Activated T-helper 17 cell treated with anti-CD3 and anti-CD28 coated beads, Interleukin-2, amount 50 U/mL, for 72 hours (primary cell): ENCODE results near the gene FIS1. TPM values are rescaled to one million over a fixed set of nuclear protein-coding genes. Genes with fewer than 3 reads are reported as not detected.
"Not testable (repeated sequence)": the region's sequence is repeated elsewhere in the genome, so short reads cannot be mapped to it uniquely, and the experiment has no call there.

Source experiments
- ATAC-seq: fragments of 150-1000 bp; cut with Tn5 transposase; replicated peaks from 2 replicates; pipeline ENCODE4 v1.10.0; 2021; ENCODE audit warnings: mild to moderate bottlenecking, moderate library complexity
- H3K27ac Mint-ChIP-seq: one replicate; pipeline ENCODE4 v1.8.0; 2022; ENCODE audit warnings: mixed read lengths
- H3K27me3 Mint-ChIP-seq: one replicate; pipeline ENCODE4 v1.8.0; 2022; ENCODE audit warnings: mixed read lengths
- H3K36me3 Mint-ChIP-seq: one replicate; pipeline ENCODE4 v1.8.0; 2022; ENCODE audit warnings: low read depth, mild to moderate bottlenecking, mixed read lengths
- H3K4me1 Mint-ChIP-seq: one replicate; pipeline ENCODE4 v1.8.0; 2022; ENCODE audit warnings: mixed read lengths
- H3K4me3 Mint-ChIP-seq: one replicate; pipeline ENCODE4 v1.8.0; 2022; ENCODE audit warnings: mild to moderate bottlenecking, mixed read lengths
- H3K9me3 Mint-ChIP-seq: one replicate; pipeline ENCODE4 v1.8.0; 2022; ENCODE audit warnings: mixed read lengths
- total RNA-seq, 2 donors: library from RNA; stranded (reverse); gene quantifications; one replicate each; pipeline ENCODE4 v1.2.3, GENCODE V29; 2022

The FIS1 gene
- 10 to 100 TPM; 69.0 to 82.6 TPM for total RNA-seq

DNA sequence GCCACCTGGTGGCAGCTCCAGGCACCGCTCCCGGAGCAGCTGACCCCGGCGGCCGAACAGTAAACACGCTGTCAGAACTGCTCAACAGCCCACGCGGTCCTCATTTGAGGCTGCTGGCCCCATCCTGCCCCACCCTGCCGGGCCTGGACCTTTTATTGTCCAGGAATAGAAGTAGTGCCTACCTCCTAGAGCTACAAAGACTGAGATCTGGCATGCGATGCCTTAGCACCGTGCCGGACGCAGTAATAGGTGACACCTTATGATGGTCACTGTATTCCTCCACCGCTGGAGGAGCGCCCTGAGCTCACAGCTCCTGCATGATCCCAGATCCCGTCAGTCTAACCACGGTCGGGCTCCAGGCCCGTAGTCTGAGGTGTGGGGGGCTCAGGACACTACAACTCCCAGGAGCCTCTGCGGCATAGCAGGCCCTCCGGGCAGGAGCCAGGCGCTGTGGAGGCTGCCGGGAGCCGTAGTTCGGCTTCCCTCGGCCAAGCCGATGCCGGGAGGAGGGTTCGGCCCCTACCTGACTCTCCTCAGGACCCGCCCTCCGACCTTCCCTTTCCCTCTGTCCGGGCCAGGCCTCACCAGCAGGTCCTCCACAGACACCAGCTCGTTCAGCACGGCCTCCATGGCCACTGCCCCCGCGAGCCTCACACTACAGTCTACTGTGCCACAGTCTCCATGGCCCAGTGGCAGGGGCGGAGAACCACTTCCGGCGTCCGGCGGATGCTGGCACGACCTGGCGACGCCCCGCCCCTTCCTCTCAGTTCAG lies at the start of gene FIS1:
TSS of gene FIS1 (minus strand) at position 707 of the 772 bp plus-strand sequence. CDS start at position 630, 77 bp downstream.
- ATAC-seq: peak; percentile 94
- peaks cover 65% of the 10 kb centered on the region for H3K36me3 Mint-ChIP-seq
- H3K4me3 Mint-ChIP-seq: peak within 1 kb of the TSS; percentile 79
- H3K4me1 Mint-ChIP-seq: peaks cover 4% of the 10 kb centered on the region
- no peaks in the 10 kb centered on the region for H3K9me3 Mint-ChIP-seq
- peak within 1 kb of the TSS; percentile 79 for H3K27ac Mint-ChIP-seq
- H3K27me3 Mint-ChIP-seq: no peaks in the 10 kb centered on the region

DNA sequence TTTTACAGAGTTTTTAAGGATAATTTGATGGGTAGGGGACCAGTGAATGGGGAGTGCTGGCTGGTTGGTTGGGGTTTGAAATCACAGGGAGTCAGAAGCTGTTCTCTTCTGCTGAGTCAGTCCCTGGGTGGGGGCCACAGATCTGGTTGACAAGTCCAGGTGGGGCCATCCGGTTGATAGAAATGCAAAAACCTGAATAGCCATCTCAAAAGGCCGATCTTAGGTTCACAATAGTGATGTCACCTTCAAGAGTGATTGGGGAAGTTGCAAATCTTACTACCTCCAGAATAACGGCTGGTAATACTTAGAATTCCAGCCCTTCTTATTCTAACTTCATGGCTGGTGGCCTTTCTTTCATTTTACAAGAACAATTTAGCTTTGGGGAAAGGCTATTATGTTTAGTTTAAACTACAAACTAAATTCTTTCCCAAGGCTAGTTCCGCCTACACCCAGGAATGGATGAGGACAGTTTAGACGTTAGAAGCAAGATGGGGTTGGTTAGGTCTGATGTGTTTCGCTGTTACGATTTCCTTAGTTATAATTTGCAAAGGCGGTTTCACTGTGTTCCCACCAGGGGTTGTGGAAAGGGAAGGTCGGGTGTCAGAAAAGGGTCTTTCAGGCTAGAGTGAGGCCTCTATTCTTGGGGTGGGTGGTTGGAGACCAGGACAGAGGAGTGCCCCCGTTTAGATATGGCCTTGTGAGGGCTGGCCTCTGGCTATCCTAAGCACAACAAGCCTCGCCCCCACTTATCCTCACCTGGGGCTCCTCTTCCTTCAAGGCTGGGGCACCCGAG lies 49.4 kb upstream of the FIS1 start:
- Mint-ChIP-seq H3K4me3 (no peak overlapping the region), H3K9me3 (no peaks in the 10 kb centered on the region), H3K4me1 (no peaks in the 10 kb centered on the region), H3K27ac (no peak overlapping the region), H3K36me3 (no peaks in the 10 kb centered on the region), H3K27me3 (peaks cover 28% of the 10 kb centered on the region)
- no peak for ATAC-seq

DNA sequence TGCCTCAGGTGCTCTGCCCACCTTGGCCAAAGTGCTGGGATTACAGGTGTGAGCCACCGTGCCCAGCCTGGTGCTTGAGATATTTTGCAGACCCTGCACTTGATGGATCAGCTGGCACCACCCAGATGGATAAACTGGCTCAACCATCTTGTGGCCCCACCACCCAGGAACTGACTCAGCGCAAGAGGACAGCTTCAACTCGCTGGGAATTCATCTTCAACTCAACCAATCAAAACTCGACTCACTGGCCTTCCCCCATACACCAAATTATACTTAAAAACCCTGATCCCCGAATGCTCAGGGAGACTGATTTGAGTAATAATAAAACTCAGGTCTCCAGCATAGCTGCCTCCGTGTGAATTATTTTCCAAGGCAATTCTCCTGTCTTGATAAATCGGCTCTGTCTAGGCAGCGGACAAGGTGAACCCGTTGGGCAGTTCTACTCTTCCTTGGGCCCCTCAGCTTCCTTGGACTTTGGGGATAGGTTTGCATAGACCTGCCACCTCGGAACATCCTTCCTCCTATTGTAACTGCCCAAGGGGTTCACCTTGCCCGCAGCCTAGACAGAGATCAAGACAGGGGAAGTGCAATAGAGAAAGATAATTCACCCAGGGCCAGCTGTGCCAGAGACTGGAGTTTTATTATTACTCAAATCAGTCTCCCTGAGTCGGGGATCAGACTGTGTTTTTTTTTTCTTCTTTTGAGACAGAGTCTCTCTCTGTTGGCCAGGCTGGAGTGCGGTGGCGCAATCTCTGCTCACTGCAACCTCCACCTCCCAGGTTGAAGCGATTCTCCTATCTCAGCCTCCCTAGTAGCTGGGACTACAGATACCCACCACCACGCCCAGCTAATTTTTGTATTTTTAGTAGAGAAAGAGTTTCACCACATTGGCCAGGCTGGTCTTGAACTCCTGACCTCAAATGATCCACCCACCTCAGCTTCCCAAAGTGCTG lies 48.5 kb upstream of the FIS1 start:
- not testable (repeated sequence) for ATAC-seq, H3K9me3 Mint-ChIP-seq
- H3K27me3 Mint-ChIP-seq: peaks cover 32% of the 10 kb centered on the region

DNA sequence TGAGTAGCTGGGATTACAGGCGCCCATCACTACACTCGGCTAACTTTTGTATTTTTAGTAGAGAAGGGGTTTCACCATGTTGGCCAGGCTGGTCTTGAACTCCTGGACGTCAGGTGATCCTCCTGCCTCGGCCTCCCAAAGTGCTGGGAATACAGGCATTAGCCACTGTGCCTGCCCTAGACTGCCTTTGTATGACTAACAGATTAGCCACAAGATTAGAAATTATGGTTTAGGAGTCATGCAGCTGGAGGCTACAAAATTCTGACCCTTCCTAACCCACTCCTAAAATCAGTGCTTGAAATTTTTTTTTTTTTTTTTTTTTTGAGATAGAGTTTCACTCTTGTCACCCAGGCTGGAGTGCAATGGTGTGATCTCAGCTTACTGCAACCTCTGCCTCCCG lies 47.7 kb upstream of the FIS1 start:
- H3K27ac Mint-ChIP-seq, H3K9me3 Mint-ChIP-seq, H3K4me1 Mint-ChIP-seq, ATAC-seq, H3K36me3 Mint-ChIP-seq, H3K4me3 Mint-ChIP-seq: not testable (repeated sequence)
- peaks cover 30% of the 10 kb centered on the region for H3K27me3 Mint-ChIP-seq

More for the DNA sequence above, 48.5 kb upstream of the FIS1 start:
- H3K4me1 Mint-ChIP-seq, H3K27ac Mint-ChIP-seq, H3K4me3 Mint-ChIP-seq, H3K36me3 Mint-ChIP-seq: not testable (repeated sequence)

DNA sequence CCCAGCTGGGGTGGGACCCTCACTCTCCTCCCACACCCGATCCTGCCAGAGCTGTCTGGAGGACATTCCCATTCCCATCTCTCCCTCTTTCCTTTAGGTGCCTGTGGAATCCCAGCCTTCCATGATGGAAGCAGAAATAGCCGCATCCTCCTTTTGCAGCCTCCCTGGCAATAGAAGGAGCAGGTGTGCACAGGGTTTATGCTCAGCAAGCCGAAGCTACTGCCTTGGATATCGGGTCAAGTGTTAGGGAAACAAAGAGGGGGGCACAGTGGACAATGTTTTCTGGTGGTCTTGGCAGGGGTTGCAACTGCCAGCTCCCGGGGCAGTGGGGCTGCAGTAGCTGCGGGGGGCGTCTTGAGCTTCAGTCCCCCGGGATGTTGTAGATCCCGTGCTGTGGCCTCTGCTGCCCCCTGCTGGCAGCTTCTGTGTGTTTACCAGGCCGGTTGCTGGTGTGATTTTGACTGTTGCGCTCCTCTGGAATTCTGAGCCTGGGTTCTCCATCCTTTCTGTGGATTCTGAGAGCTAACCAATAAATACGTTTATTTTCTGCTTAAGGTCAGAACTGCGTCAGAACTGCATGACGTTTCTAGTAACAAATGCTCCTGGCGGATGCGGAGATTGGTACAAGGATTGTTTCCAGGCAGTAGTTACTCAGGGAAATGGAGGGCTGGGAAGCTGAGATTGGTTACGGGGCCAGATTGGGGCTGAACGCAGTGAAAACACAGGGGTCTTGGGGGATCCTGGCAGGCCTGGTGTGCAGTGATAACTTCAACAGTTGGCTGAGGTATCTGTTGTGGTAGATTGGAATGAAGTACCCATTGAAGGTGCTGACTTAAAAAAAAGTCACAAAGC lies 45.5 kb upstream of the FIS1 start:
- H3K27ac Mint-ChIP-seq, H3K9me3 Mint-ChIP-seq, H3K4me1 Mint-ChIP-seq, H3K36me3 Mint-ChIP-seq: not testable (repeated sequence)
- Mint-ChIP-seq H3K4me3 (peak overlapping the region; percentile 37), H3K27me3 (peaks cover 32% of the 10 kb centered on the region)
- ATAC-seq: peak; percentile 67

DNA sequence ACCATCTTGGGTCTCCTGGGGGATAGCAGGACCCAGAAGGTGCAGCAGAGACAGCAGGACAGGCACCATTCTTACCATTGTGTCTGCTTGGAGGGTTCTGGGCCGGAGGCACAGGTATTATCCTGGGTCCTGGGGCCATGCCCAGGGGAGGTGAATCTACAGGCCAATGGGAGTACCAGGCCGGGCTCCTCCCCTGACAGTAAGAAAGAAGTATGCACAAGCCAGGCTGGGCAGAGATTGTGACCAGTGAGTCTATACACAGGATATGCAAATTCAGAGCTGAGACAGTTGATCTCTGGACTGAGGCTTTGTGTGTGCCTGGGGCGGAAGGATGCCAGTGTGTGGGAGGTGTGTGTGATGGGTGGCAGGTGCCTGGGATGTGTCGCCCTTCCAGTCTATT lies 44.8 kb upstream of the FIS1 start:
- peak; percentile 89 for ATAC-seq
- H3K36me3 Mint-ChIP-seq, H3K4me1 Mint-ChIP-seq, H3K9me3 Mint-ChIP-seq: not testable (repeated sequence)
- Mint-ChIP-seq H3K27me3 (peaks cover 32% of the 10 kb centered on the region), H3K27ac (peak overlapping the region; percentile 58), H3K4me3 (peak overlapping the region; percentile 37)

DNA sequence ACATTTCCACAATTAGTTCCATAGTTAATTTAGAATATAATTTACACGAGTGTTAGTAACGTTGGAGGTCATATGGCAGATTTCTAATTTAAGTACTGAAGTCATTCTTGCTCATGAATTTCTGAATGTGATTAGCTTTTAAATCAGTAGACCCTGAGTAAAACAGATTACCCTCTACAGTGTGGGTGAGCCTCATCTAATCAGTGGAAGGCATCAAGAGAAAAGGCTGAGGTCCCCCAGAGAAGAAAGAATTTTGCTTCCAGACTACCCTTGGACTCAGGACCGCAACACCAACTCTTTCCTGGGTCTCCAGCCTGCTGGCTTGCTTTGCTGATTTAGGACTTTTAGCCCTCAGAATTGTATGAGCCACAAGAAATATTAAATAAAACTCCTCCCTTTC lies 43.6 kb upstream of the FIS1 start:
- Mint-ChIP-seq H3K27me3 (peaks cover 26% of the 10 kb centered on the region), H3K4me1 (no peaks in the 10 kb centered on the region), H3K27ac (no peak overlapping the region), H3K4me3 (no peak overlapping the region), H3K9me3 (no peaks in the 10 kb centered on the region), H3K36me3 (no peaks in the 10 kb centered on the region)
- no peak for ATAC-seq

DNA sequence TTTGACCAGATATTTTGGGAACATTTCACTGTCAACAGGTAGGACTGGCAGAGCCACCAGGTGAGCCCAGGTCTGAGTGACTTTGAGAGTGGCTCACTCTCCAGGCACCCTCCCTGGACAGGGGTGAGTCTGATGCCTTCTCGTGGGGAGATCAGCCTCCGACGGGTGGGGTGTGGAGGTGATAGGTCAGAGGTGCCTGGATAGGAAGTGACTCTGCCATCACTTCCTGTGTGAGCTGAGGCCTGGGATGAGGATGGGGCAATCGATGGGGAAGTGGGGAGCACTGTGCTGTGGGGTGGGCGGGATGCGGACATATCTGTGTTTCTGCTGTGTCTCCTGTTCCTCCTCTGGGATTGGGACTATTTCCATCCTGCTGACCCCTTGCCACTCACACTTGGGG lies 42.2 kb upstream of the FIS1 start:
- no peak for ATAC-seq
- H3K36me3 Mint-ChIP-seq: no peaks in the 10 kb centered on the region
- H3K4me3 Mint-ChIP-seq: no peak overlapping the region
- no peak overlapping the region for H3K27ac Mint-ChIP-seq
- no peaks in the 10 kb centered on the region for H3K4me1 Mint-ChIP-seq
- peaks cover 22% of the 10 kb centered on the region for H3K27me3 Mint-ChIP-seq
- no peaks in the 10 kb centered on the region for H3K9me3 Mint-ChIP-seq

DNA sequence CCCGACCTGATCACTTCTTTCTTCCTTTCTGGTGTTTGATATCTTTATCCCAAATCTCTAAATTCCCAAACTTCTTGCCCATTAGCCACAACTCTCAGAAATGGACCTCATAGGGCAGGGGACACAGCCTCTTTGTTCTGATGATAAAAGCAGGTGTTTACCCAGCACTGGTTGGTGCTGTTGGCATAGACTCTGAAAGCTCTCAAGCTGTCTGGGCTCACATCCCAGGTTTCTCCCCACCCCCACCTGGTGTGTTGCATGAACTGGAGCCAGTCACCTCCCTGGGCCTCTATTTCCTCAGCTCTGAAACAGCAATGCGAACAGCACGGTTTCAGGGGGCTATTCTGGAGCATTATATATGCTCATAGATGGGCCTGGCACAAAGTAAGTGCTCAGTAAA lies 41.0 kb upstream of the FIS1 start:
- not testable (repeated sequence) for H3K4me3 Mint-ChIP-seq, ATAC-seq, H3K9me3 Mint-ChIP-seq, H3K36me3 Mint-ChIP-seq, H3K4me1 Mint-ChIP-seq
- Mint-ChIP-seq H3K27ac (peak overlapping the region; percentile 1), H3K27me3 (peaks cover 19% of the 10 kb centered on the region)

DNA sequence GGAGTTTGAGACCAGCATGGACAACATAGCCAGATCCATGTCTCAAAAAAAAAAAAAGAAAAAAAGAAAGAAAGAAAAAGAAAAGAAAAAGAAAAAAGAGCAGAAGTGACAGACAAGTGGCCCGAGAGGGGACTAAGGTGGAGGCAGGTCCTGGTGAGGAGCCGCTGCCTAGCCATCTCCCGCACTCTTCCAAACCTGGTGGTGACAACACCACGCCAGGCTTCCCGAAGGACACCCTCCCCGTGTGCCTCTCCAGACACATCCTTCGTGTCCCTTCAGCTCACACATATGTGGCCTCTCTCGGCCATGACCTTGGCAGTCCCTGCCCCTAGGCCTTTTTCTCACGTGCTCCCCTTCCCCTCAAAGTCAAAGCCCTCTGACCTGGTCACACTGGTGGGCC lies 40.3 kb upstream of the FIS1 start:
- Mint-ChIP-seq H3K4me3 (no peak overlapping the region), H3K27me3 (peaks cover 14% of the 10 kb centered on the region), H3K4me1 (no peaks in the 10 kb centered on the region), H3K36me3 (no peaks in the 10 kb centered on the region), H3K9me3 (no peaks in the 10 kb centered on the region), H3K27ac (no peak overlapping the region)
- no peak for ATAC-seq

DNA sequence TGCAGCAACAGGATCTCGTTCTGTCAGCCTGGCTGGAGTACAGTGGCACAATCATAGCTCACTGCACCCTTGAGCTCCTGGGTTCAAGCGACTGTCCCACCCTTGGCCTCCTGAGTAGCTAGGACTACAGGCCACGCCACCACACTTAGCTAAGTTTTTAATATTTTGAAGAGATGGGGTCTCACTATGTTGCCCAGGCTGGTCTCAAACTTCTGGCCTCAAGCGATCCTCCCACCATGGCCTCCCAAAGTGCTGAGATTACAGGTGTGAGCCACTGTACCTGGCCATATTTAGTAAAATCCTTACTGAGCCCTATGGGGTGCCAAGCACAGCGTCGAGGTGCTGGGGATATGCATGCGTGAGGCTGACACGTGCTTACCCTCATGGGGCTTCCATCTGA lies 36.0 kb upstream of the FIS1 start:
- not testable (repeated sequence) for ATAC-seq

DNA sequence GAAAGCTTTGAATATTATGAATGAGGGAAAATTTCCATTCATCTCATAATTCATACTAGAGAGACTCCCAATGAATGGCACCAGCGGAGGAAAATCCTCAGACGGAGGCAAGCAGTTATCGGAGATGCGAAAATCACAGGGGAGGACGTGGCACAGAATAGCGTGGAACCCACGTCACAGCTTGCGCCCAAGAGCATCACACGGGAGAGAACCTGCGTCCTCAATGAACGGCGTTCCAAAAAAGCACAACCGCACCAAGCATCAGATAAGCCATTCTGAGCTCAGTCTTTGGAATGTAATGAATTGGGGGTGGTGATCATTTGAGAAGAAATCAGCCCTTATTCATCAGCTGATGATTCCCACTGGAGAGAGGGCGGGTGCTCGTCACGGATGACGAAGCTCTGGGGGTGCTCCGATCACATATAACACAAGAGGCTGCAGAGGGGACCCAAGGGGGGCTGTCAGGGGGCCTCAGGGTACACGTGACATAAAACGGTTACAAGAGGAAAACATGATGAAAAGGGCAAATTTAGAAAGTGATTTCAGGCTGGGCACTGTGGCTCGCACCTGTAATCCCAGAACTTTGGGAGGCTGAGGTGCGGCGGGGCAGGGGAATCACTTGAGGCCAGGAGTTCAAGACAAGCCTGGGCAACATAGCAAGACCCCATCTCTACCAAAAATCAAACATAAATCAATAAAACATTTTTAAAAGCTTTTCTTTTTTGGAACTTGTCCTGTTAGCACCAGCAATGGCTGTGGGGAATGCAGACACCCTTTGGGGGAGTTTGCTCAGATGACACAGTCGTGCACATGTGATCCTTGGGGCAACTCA lies 33.8 kb upstream of the FIS1 start:
- Mint-ChIP-seq H3K4me1 (no peaks in the 10 kb centered on the region), H3K9me3 (no peaks in the 10 kb centered on the region), H3K4me3 (no peak overlapping the region), H3K36me3 (no peaks in the 10 kb centered on the region), H3K27me3 (peaks cover 10% of the 10 kb centered on the region), H3K27ac (no peak overlapping the region)
- ATAC-seq: no peak

More for the DNA sequence above, 36.0 kb upstream of the FIS1 start:
- not testable (repeated sequence) for H3K36me3 Mint-ChIP-seq, H3K4me1 Mint-ChIP-seq, H3K9me3 Mint-ChIP-seq, H3K4me3 Mint-ChIP-seq, H3K27ac Mint-ChIP-seq, H3K27me3 Mint-ChIP-seq

DNA sequence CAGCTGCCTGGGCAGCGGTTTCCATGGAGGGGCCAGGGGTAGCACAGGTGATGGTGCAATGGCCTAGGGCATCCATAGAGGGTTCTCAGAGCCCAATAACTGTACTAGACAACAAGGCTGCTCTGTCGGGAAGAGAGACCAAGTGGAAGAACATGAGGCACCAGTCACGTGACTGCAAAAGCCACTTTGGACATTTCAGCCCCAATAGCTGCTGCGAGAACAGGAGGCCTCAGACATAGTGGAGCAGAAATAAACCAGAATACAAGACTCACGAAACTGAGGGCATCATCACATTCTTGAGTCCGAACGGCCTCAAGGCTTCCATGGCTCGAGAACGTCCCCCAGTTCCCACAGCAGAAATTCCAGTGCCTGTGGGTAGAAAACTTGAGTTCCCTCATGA lies 32.3 kb upstream of the FIS1 start:
- no peak for ATAC-seq
- no peak overlapping the region for H3K27ac Mint-ChIP-seq
- H3K4me3 Mint-ChIP-seq: no peak overlapping the region
- H3K36me3 Mint-ChIP-seq: no peaks in the 10 kb centered on the region
- no peaks in the 10 kb centered on the region for H3K4me1 Mint-ChIP-seq
- peaks cover 15% of the 10 kb centered on the region for H3K27me3 Mint-ChIP-seq
- H3K9me3 Mint-ChIP-seq: no peaks in the 10 kb centered on the region
